K562 (cell line): ENCODE data around the gene RALGAPA2. TPM values are rescaled to one million over a fixed set of nuclear protein-coding genes. Genes with fewer than 3 reads are reported as not detected.

ENCODE experiments used
- ATAC-seq: fragments of 200-7000 bp; cut with Tn5 transposase; 3 replicates; pipeline ENCODE4 v1.9.1; 2020; ENCODE audit warnings: moderate library complexity
- BruUV-seq: library from RNA; stranded (reverse); fragments of 400-500 nt; replicated peaks from 2 replicates; lab custom pipeline; 2021; lab: Mats Ljungman, UMichigan
- CTCF ChIA-PET: fragments of 300-600 bp; formaldehyde crosslinking; extraction: SDS; loops from one replicate; lab custom pipeline; 2021; ENCODE audit warnings: low intra/inter-chr PET ratio; lab: Yijun Ruan, JAX
- POLR2A ChIA-PET: fragments of 300-600, 350-650 bp; sonication (Branson Sonifier 250); formaldehyde crosslinking; extraction: SDS; loops from one replicate; lab custom pipeline; 2021; ENCODE audit warnings: antibody characterized with exemption, inconsistent platforms; lab: Yijun Ruan, JAX
- DNase-seq, 4 experiments: peaks; one replicate each; pipeline versions ENCODE4 v3.0.0 to v3.0.0-alpha.2; 2011 to 2018; ENCODE audit warnings: low spot score in 3 of 4, mixed read lengths in 3 of 4; ENCODE audit errors: extremely low read depth in 1 of 4
- FAIRE-seq: peaks from 2 replicates; lab custom pipeline; 2011; peaks lifted over from hg19 to GRCh38; lab: Jason Lieb, UNC
- H2AFZ ChIP-seq: 2 replicates; pipeline ENCODE4 v1.6.0; 2011; ENCODE audit warnings: low read depth, low read length, control low read depth, inconsistent platforms
- H3K27ac ChIP-seq: fragments of 200-600 bp; 3 replicates; pipeline ENCODE4 v1.8.0; 2011; ENCODE audit warnings: low read depth, mild to moderate bottlenecking, control low read depth, inconsistent platforms, low read length, moderate library complexity, mixed read lengths; ENCODE audit errors: extremely low read depth
- H3K27me3 ChIP-seq, 2 experiments: fragments of 300-600 bp in 1 of 2; 2 replicates in 1 of 2; 3 replicates in 1 of 2; pipeline versions ENCODE4 v1.6.0 to v1.8.0; 2011; ENCODE audit warnings: inconsistent platforms in 2 of 2, low read length in 2 of 2, mild to moderate bottlenecking in 1 of 2, mixed read lengths in 1 of 2, moderate library complexity in 1 of 2; ENCODE audit not compliant: control insufficient read depth in 2 of 2, insufficient read depth in 2 of 2
- H3K36me3 ChIP-seq: fragments of 300-600 bp; 3 replicates; pipeline ENCODE4 v1.8.0; 2011; ENCODE audit warnings: mild to moderate bottlenecking, low read length, inconsistent platforms; ENCODE audit not compliant: control insufficient read depth, insufficient read depth
- H3K4me1 ChIP-seq, 2 experiments: fragments of 200-600 bp in 1 of 2; replicated peaks in 1 of 2; 2 replicates in 1 of 2; 3 replicates in 1 of 2; pipeline versions ENCODE4 v1.5.1 to v1.8.0; 2011; ENCODE audit warnings: inconsistent platforms in 2 of 2, low read length in 2 of 2, mild to moderate bottlenecking in 1 of 2, mixed read lengths in 1 of 2, moderate library complexity in 1 of 2; ENCODE audit not compliant: control insufficient read depth in 2 of 2, insufficient read depth in 2 of 2
- H3K4me2 ChIP-seq: 2 replicates; pipeline ENCODE4 v1.6.1; 2011; ENCODE audit warnings: low read length, control low read depth, inconsistent platforms, mixed read lengths; ENCODE audit not compliant: insufficient read depth
- H3K4me3 ChIP-seq: fragments of 200-600 bp; sonication (generic), shearing (Covaris generic); 2 replicates; pipeline ENCODE4 v1.5.1; 2016; ENCODE audit warnings: control low read depth, inconsistent platforms
- H3K79me2 ChIP-seq: fragments of 200-600 bp; 3 replicates; pipeline ENCODE4 v1.8.0; 2011; ENCODE audit warnings: low read length, inconsistent platforms; ENCODE audit not compliant: control insufficient read depth, insufficient read depth
- H3K9ac ChIP-seq, 2 experiments: 2 replicates each; pipeline versions ENCODE4 v1.6.0 to v1.6.1; 2011; ENCODE audit warnings: low read depth in 2 of 2, low read length in 2 of 2, control low read depth in 1 of 2, inconsistent platforms in 1 of 2, mild to moderate bottlenecking in 1 of 2, mixed read lengths in 1 of 2; ENCODE audit not compliant: insufficient read depth in 1 of 2
- H3K9me1 ChIP-seq: one replicate; pipeline ENCODE4 v1.6.0; 2011; ENCODE audit warnings: inconsistent platforms, mild to moderate bottlenecking, low read length, moderate library complexity; ENCODE audit not compliant: control insufficient read depth, insufficient read depth
- H3K9me3 ChIP-seq: replicated peaks from 2 replicates; pipeline ENCODE4 v1.5.1; 2011; ENCODE audit warnings: low read depth, low read length, inconsistent platforms; ENCODE audit not compliant: control insufficient read depth, insufficient read depth
- H4K20me1 ChIP-seq: replicated peaks from 2 replicates; pipeline ENCODE4 v1.6.1; 2011; ENCODE audit warnings: low read length, inconsistent platforms, mixed read lengths; ENCODE audit not compliant: control insufficient read depth, insufficient read depth
- BCL6 ChIP-seq: fragments of 250-450 bp; sonication (Bioruptor Pico); IDR thresholded peaks from 2 replicates; pipeline ENCODE4 v1.4.0; 2020
- CBX8 ChIP-seq: fragments of 200-600 bp; sonication (generic); IDR thresholded peaks from 2 replicates; pipeline ENCODE4 v1.6.1; 2012; ENCODE audit warnings: borderline replicate concordance, mixed run types, low read depth, mild to moderate bottlenecking, moderate library complexity, mixed read lengths, low read length, control low read depth, inconsistent platforms; ENCODE audit not compliant: poor library complexity, severe bottlenecking; ENCODE audit errors: extremely low read depth
- MCM7 ChIP-seq, 2 experiments: fragments of 450-650 bp; IDR thresholded peaks; 2 replicates each; pipeline ENCODE4 v1.6.1; 2016 to 2018
- MTA1 ChIP-seq: fragments of 450-650 bp; IDR thresholded peaks from 2 replicates; pipeline ENCODE4 v1.6.1; 2017; ENCODE audit warnings: borderline replicate concordance
- NFE2 ChIP-seq: IDR thresholded peaks from 2 replicates; pipeline ENCODE4 v1.6.1; 2014; ENCODE audit warnings: antibody characterized with exemption, low read depth
- NFE2L1 ChIP-seq: fragments of 450-650 bp; IDR thresholded peaks from 2 replicates; pipeline ENCODE4 v1.6.1; 2016; ENCODE audit warnings: missing genetic modification characterization, low read depth, mild to moderate bottlenecking, missing compliant biosample characterization, moderate library complexity, borderline replicate concordance
- NR1H2 ChIP-seq: sonication (generic); formaldehyde crosslinking; IDR thresholded peaks from 2 replicates; pipeline ENCODE4 v1.4.0; 2020; ENCODE audit warnings: mild to moderate bottlenecking, missing genetic modification reagents
- POLR2H ChIP-seq: IDR thresholded peaks from 2 replicates; pipeline ENCODE4 v1.6.1; 2016; ENCODE audit warnings: missing genetic modification characterization, low read depth, mild to moderate bottlenecking, control low read depth, missing compliant biosample characterization, moderate library complexity
- RBM22 ChIP-seq: fragments of 200-400 bp; formaldehyde crosslinking; IDR thresholded peaks from 2 replicates; pipeline ENCODE4 v1.6.1; 2018; ENCODE audit warnings: low read length, low read depth; ENCODE audit not compliant: poor library complexity, severe bottlenecking
- TFAP4 ChIP-seq: sonication (generic); formaldehyde crosslinking; IDR thresholded peaks from 2 replicates; pipeline ENCODE4 v1.8.0; 2022; ENCODE audit warnings: missing genetic modification reagents, mild to moderate bottlenecking, moderate library complexity, borderline replicate concordance
- YBX1 ChIP-seq: fragments of 450-650 bp; IDR thresholded peaks from 2 replicates; pipeline ENCODE4 v1.7.1; 2016; ENCODE audit warnings: mild to moderate bottlenecking
- ZBTB2 ChIP-seq: fragments of 450-650 bp; IDR thresholded peaks from 2 replicates; pipeline ENCODE4 v1.6.1; 2016; ENCODE audit warnings: antibody characterized with exemption
- ZNF551 ChIP-seq: fragments of 250-450 bp; sonication (Bioruptor Pico); IDR thresholded peaks from 2 replicates; pipeline ENCODE4 v1.5.0; 2021; ENCODE audit warnings: mild to moderate bottlenecking, moderate library complexity
- ZNF780A ChIP-seq: fragments of 250-450 bp; sonication (Bioruptor Pico); IDR thresholded peaks from 2 replicates; pipeline ENCODE4 v1.5.0; 2021; ENCODE audit warnings: mild to moderate bottlenecking
- WGBS: fragments of 100-300 bp; shearing (Covaris generic); methylation state at CpG from one replicate; pipeline ENCODE4 v1.1.6; 2016; ENCODE audit warnings: low coverage, mixed read lengths; ENCODE audit not compliant: insufficient coverage; ENCODE audit errors: missing lambda C conversion rate; 5-methylcytosine and 5-hydroxymethylcytosine counted together
- in situ Hi-C: fragments of 300-500 bp; cut with MboI; formaldehyde crosslinking; loops from 4 replicates; pipeline ENCODE4 v1.15.0; 2018; ENCODE audit warnings: inconsistent platforms, mixed read lengths
- intact Hi-C: fragments of 100-400 bp; cut with micrococcal nuclease; formaldehyde crosslinking; loops from 2 replicates; pipeline ENCODE4 v1.14.2; 2022
- polyA plus RNA-seq, 8 experiments: library from polyadenylated mRNA; depleted of rRNA in 4 of 8; stranded (reverse) in 5 of 8; unstranded in 3 of 8; fragments of >200 nt; fragmentation: Nextera tagmentation in 2 of 8; fragmentation: Illumina TruSeq in 1 of 8; extraction: Ambion mirVana in 2 of 8; extraction: Trizol in 1 of 8; gene quantifications; 2 replicates each; pipeline versions ENCODE4 v1.2.1 to v1.2.3, GENCODE V29; 2011 to 2014; ENCODE audit warnings: inconsistent platforms in 1 of 8, missing spikeins in 1 of 8
- total RNA-seq, 7 experiments: library from RNA; depleted of rRNA in 6 of 7; stranded (reverse); fragments of >200 nt in 6 of 7; fragmentation: Illumina TruSeq in 2 of 7; extraction: Trizol in 2 of 7; gene quantifications; 2 replicates each; pipeline versions ENCODE4 v1.2.1 to v1.2.3, GENCODE V29; 2011 to 2021; ENCODE audit warnings: low replicate concordance in 1 of 7
- TF ChIP-seq, protein P1 (sequence below): fragments of 250-450 bp; sonication (Bioruptor Pico); IDR thresholded peaks from 2 replicates; pipeline ENCODE4 v1.6.1; 2021; ENCODE audit warnings: mild to moderate bottlenecking

The RALGAPA2 gene
- total and polyA plus RNA-seq, 9 of the 15 experiments (the other 6 are each of a cell fraction or from before 2014, with no cell fraction given), result 0.35 to 2.7 (median 1.4) TPM

GRCh38 chr20:20448881-20449280 is 263.6 kb downstream of the RALGAPA2 start:
- Histone ChIP-seq H3K9ac (no peak overlapping the region), H2AFZ (no peak overlapping the region), H3K79me2 (no peaks in the 10 kb centered on the region), H3K36me3 (no peaks in the 10 kb centered on the region), H4K20me1 (no peaks in the 10 kb centered on the region), H3K4me3 (no peak overlapping the region), H3K27ac (no peak overlapping the region), H3K27me3 (peaks cover 0 to 9% of the 10 kb centered on the region in 2 experiments; a peak in 1 of 5 replicates), H3K9me1 (no peaks in the 10 kb centered on the region), H3K4me2 (no peak overlapping the region), H3K4me1 (peaks cover 0 to 3% of the 10 kb centered on the region in 2 experiments; a peak in 1 of 5 replicates), H3K9me3 (no peaks in the 10 kb centered on the region)
- ATAC-seq (no peak), DNase-seq (no peak), FAIRE-seq (no peak)
- CTCF ChIA-PET, result no interaction called here
- intact Hi-C loops (no loop called here), in situ Hi-C loops (no loop called here)
- TF ChIP-seq RBM22 (no peak), NR1H2 (no peak)
- 9% methylated on average over 6 of the region's 6 CpGs for WGBS
- POLR2A ChIA-PET, result no interaction called here
- BruUV-seq, result no TSS peak

DNA sequence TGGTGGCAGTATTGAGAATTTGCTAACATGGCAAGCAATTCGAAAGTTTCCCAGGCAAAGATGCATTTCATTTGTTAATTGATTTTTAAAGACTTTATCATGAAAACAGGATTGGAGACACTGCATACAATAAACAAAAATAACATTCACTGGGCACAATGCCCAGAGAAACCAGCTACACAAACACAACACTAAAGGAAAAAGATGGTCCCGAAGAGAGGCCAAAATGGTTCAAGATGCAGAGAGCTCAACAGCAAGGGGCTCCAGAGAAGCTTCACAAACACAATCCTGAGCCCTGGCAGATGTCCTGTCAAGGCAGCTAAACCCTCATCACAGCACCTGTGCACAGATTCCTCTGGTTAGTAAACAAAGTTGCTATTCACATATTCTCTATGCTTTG is 265.2 kb downstream of the RALGAPA2 start:
- no peak for DNase-seq
- H2AFZ ChIP-seq, result no peak overlapping the region
- ChIA-PET CTCF (no interaction called here), POLR2A (interaction anchor here (0.6 to 1.0 kb wide), 2 partner anchors 13 to 119 kb away, joined by 3 read pairs; no protein-coding TSS in a partner anchor)
- no peak overlapping the region for H3K27ac ChIP-seq
- no peaks in the 10 kb centered on the region for H3K36me3 ChIP-seq
- TF ChIP-seq ZNF551 (CRISPR knock-in tag) (no peak), POLR2H (tag) (no peak), BCL6 (CRISPR knock-in tag) (no peak), NFE2L1 (tag) (no peak), ZNF780A (CRISPR knock-in tag) (no peak), MTA1 (no peak), MCM7 (IDR thresholded peaks at IDR 0.05) (no peak), CBX8 (no peak), TFAP4 (CRISPR knock-in tag) (no peak), ZBTB2 (no peak), YBX1 (no peak), NFE2 (no peak)
- TF ChIP-seq, protein P1, sequence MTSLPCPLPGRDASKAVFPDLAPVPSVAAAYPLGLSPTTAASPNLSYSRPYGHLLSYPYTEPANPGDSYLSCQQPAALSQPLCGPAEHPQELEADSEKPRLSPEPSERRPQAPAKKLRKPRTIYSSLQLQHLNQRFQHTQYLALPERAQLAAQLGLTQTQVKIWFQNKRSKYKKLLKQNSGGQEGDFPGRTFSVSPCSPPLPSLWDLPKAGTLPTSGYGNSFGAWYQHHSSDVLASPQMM, result no peak
- in situ Hi-C loops (no loop called here), intact Hi-C loops (no loop called here)
- FAIRE-seq, result no peak
- no peak for ATAC-seq
- BruUV-seq, result no TSS peak
- WGBS, result 0% methylated on average over 2 of the region's 2 CpGs
- H3K4me3 ChIP-seq, result no peak overlapping the region
- H3K4me1 ChIP-seq, result no peaks in the 10 kb centered on the region
- no peaks in the 10 kb centered on the region for H3K9me1 ChIP-seq
- no peak overlapping the region for H3K4me2 ChIP-seq
- H3K27me3 ChIP-seq, result peaks cover 0 to under 1% of the 10 kb centered on the region in 2 experiments; a peak in 1 of 5 replicates
- H3K9me3 ChIP-seq, result no peaks in the 10 kb centered on the region
- no peak overlapping the region for H3K9ac ChIP-seq
- H3K79me2 ChIP-seq, result no peaks in the 10 kb centered on the region
- H4K20me1 ChIP-seq, result no peaks in the 10 kb centered on the region
